IPS-18a (cell line): Measurements from ENCODE around the gene CARD19.
"Not testable (repeated sequence)": the region's sequence is repeated elsewhere in the genome, so short reads cannot be mapped to it uniquely, and the experiment has no call there.

ENCODE experiments used
- H3K27ac ChIP-seq: one replicate; pipeline ENCODE4 v1.5.1; 2013; ENCODE audit warnings: low read length
- H3K27me3 ChIP-seq: one replicate; pipeline ENCODE4 v1.6.1; 2013; ENCODE audit warnings: mild to moderate bottlenecking, low read length; ENCODE audit not compliant: control insufficient read depth, insufficient read depth
- H3K36me3 ChIP-seq: one replicate; pipeline ENCODE4 v1.6.1; 2013; ENCODE audit warnings: low read depth, low read length; ENCODE audit not compliant: control insufficient read depth
- H3K4me1 ChIP-seq: one replicate; pipeline ENCODE4 v1.6.1; 2013; ENCODE audit warnings: low read depth, low read length; ENCODE audit not compliant: control insufficient read depth
- H3K4me3 ChIP-seq: one replicate; pipeline ENCODE4 v1.5.1; 2013; ENCODE audit warnings: low read length
- H3K9ac ChIP-seq: one replicate; pipeline ENCODE4 v1.6.1; 2013; ENCODE audit warnings: mild to moderate bottlenecking, low read length, moderate library complexity
- H3K9me3 ChIP-seq: one replicate; pipeline ENCODE4 v1.6.1; 2013; ENCODE audit warnings: low read depth, low read length; ENCODE audit not compliant: control insufficient read depth

Gene CARD19

GRCh38 chr9:93136011-93136440, 40.0 kb downstream of the CARD19 start:
- peaks cover 15% of the 10 kb centered on the region for H3K27me3 ChIP-seq
- H3K9ac ChIP-seq = no peak overlapping the region
- no peaks in the 10 kb centered on the region for H3K36me3 ChIP-seq
- H3K9me3 ChIP-seq = no peaks in the 10 kb centered on the region
- H3K4me3 ChIP-seq = no peak overlapping the region
- peaks cover 14% of the 10 kb centered on the region for H3K4me1 ChIP-seq
- H3K27ac ChIP-seq = no peak overlapping the region

DNA sequence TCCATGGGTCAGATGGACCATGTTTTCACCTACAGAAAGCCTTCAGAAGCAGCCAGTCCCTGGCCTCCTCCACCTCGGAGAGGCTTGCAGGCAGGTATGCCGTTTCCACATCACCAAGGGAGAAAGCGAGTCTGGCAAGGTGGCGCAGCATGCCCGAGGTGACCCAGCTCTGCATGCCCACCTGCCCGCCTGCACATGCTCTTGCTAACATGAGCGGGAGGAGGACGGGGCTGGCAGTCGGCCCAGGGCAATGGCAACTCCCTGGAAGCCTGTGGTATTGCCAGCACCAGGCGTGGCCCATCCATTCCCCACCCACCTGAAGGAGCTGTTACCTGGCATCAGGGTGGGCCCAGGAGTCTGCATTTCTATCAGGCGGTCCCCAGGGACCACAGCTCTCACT, 41.3 kb downstream of the CARD19 start:
- Histone ChIP-seq H3K27ac (no peak overlapping the region), H3K4me1 (peaks cover 14% of the 10 kb centered on the region), H3K36me3 (no peaks in the 10 kb centered on the region), H3K9me3 (no peaks in the 10 kb centered on the region), H3K4me3 (no peak overlapping the region), H3K27me3 (peaks cover 15% of the 10 kb centered on the region), H3K9ac (no peak overlapping the region)

- Histone ChIP-seq H3K4me1 (peaks cover 6% of the 10 kb centered on the region), H3K36me3 (no peaks in the 10 kb centered on the region), H3K9ac (no peak overlapping the region), H3K27ac (no peak overlapping the region), H3K4me3 (no peak overlapping the region), H3K27me3 (peaks cover 11% of the 10 kb centered on the region), H3K9me3 (no peaks in the 10 kb centered on the region)
Measured at GRCh38 chr9:93138171-93138764, 42.3 kb downstream of the CARD19 start.

DNA sequence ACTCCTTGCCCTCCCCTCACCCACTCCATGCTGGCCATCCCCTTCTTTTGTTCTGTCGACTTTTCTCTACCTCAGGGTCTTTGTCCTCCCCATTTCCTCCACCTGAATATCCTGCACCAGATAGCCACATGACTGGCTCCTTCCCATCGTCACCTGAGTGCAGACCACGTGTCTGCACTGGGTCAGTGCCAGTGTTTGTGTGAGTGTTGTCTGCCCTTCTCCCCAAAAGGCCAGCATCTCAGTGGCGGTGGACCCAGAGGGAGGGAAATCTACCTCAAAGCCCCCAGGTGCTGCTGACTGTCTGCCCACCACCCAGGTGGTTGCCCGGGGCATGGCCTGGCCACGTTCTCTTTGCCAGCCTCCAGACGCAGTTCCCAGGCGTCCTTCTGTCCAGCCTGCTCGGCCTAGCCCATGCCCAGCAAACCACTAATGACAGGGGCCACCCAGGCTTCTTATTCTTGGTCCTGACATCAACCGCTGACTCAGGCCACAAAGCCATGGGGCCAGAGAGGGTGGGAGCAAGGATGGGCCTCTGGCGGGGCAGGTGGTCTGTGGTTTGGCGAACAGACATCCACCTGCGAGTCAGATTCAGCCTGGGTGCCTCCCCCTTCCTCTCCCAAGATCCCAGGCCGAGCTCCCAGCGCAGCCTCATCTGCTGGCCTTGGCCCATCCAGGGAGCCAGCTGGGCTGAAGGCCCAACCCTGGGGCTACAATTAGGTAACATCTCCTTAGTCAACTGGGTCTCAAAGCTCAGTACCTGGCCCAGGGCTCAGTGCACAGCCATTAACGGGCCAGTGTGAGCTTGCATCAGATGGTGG, 43.6 kb downstream of the CARD19 start:
- Histone ChIP-seq H3K27me3 (peaks cover 9% of the 10 kb centered on the region), H3K9ac (no peak overlapping the region), H3K4me3 (no peak overlapping the region), H3K36me3 (no peaks in the 10 kb centered on the region), H3K27ac (no peak overlapping the region), H3K4me1 (peaks cover 5% of the 10 kb centered on the region), H3K9me3 (no peaks in the 10 kb centered on the region)

- no peak overlapping the region for H3K27ac ChIP-seq
- H3K9me3 ChIP-seq = no peaks in the 10 kb centered on the region
- H3K4me3 ChIP-seq = no peak overlapping the region
- H3K27me3 ChIP-seq = no peaks in the 10 kb centered on the region
- no peaks in the 10 kb centered on the region for H3K36me3 ChIP-seq
- H3K9ac ChIP-seq = no peak overlapping the region
- H3K4me1 ChIP-seq = no peaks in the 10 kb centered on the region
Measured at GRCh38 chr9:93141771-93142483, 45.9 kb downstream of the CARD19 start.

- H3K27ac ChIP-seq = no peak overlapping the region
Measured at GRCh38 chr9:93143830-93144530, 48.0 kb downstream of the CARD19 start.

GRCh38 chr9:93146696-93147095, 50.7 kb downstream of the CARD19 start:
- not testable (repeated sequence) for H3K9ac ChIP-seq, H3K4me3 ChIP-seq, H3K4me1 ChIP-seq, H3K9me3 ChIP-seq, H3K36me3 ChIP-seq, H3K27ac ChIP-seq, H3K27me3 ChIP-seq

More at GRCh38 chr9:93143830-93144530, 48.0 kb downstream of the CARD19 start:
- H3K4me1 ChIP-seq = no peaks in the 10 kb centered on the region
- no peaks in the 10 kb centered on the region for H3K9me3 ChIP-seq
- no peak overlapping the region for H3K9ac ChIP-seq
- H3K27me3 ChIP-seq = no peaks in the 10 kb centered on the region
- H3K4me3 ChIP-seq = no peak overlapping the region
- H3K36me3 ChIP-seq = no peaks in the 10 kb centered on the region

DNA sequence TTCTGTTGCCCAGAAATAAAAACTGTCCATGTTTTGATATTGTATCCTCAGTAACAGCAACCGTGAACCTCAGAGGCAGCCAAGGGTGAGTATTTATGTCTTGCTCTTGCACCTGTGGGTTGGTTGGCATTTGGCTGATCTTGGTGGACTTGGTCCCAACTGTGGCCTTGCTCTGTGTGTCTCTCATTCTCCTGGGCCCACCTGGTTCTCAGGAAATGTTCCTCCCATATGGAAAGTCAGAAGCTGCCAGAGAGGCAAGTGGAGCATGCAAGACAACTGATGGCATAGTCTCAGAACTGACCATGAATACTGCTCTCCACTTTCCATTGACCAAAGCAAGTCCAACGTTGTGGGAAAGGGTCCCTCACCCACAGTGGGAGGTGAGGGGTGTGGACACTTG, 51.6 kb downstream of the CARD19 start:
- Histone ChIP-seq H3K9me3 (no peaks in the 10 kb centered on the region), H3K36me3 (no peaks in the 10 kb centered on the region), H3K4me1 (no peaks in the 10 kb centered on the region), H3K27me3 (no peaks in the 10 kb centered on the region), H3K4me3 (no peak overlapping the region), H3K9ac (no peak overlapping the region), H3K27ac (no peak overlapping the region)

DNA sequence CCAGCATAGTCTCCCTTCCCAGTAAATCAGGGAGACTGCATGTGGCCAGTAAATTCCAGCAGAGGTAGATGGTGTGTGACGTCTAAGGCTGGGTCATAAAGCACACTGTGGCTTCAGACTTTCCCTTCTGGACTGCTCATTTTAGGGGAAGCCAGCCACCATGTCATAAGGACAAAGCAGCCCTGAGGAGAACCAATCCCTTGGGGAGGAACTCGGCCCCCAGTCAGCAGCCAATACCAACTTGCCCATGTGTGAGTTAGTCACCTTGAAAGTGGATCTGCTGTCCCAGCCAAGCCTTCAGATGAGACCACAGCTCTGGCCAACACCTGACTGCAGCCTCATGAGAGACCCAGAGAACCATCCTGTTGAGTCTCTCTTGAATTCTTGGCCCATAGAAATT, 52.7 kb downstream of the CARD19 start:
- Histone ChIP-seq H3K27ac (no peak overlapping the region), H3K9me3 (no peaks in the 10 kb centered on the region), H3K27me3 (no peaks in the 10 kb centered on the region), H3K9ac (no peak overlapping the region), H3K36me3 (no peaks in the 10 kb centered on the region), H3K4me3 (no peak overlapping the region), H3K4me1 (no peaks in the 10 kb centered on the region)

GRCh38 chr9:93149361-93149760, 53.3 kb downstream of the CARD19 start:
- Histone ChIP-seq H3K27ac (no peak overlapping the region), H3K4me1 (no peaks in the 10 kb centered on the region), H3K4me3 (no peak overlapping the region), H3K36me3 (no peaks in the 10 kb centered on the region), H3K9ac (no peak overlapping the region), H3K27me3 (no peaks in the 10 kb centered on the region), H3K9me3 (no peaks in the 10 kb centered on the region)

DNA sequence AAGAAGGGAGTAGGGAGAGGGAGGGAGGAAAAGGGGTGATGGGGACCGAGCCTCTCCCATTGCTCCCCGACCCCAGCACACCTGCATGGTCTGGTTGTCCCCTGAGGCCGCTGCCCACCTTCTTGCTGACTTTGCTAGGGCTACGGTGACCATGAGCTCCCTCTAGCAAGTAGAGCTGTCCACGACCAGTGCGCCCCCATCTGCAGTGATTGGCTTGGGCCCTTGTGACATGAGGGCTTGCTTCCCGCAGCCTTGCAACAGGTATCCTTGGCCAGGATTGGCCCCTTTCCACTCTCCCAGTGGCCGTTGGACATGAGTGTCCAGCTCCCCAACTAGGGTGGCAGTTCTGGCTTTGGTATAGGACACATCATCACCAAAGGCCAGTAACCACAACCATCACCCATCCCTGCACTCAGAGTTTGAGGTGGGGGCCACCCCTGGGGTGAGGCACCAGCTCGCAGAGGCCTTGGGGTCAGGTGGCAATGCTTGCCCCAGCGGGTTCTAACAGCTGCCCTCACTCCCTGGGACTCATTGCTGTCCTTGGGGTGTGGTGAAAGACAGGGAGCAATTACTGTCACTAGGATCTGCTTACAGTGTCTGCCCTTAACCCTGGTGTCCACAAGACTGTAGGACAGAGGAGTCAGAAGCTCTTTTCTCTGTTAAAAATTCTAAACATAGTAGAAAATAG, 55.2 kb downstream of the CARD19 start:
- H3K36me3 ChIP-seq = no peaks in the 10 kb centered on the region
- no peak overlapping the region for H3K27ac ChIP-seq
- H3K9ac ChIP-seq = no peak overlapping the region
- H3K4me1 ChIP-seq = no peaks in the 10 kb centered on the region
- H3K4me3 ChIP-seq = no peak overlapping the region
- H3K9me3 ChIP-seq = no peaks in the 10 kb centered on the region
- no peaks in the 10 kb centered on the region for H3K27me3 ChIP-seq
